ENCODE measurements around the gene CD58.

The CD58 gene

GRCh38 chr1:116557323-116557878 lies 13.4 kb downstream of the CD58 start:
- no peaks in the 10 kb centered on the region for H3K27me3 ChIP-seq (ENCODE audit: low read depth)
- DNase-seq (ENCODE audit: low spot score in 2 of 2): no peak
- H3K36me3 ChIP-seq (replicated peaks): no peaks in the 10 kb centered on the region
- H3K4me3 ChIP-seq: no peak overlapping the region
- in situ Hi-C loops (cut with MboI; ENCODE audit: low sequenced_read_pairs): no loop called here
- no peaks in the 10 kb centered on the region; the same call in 1 of the 2 replicates for H3K9me3 ChIP-seq
- H3K4me1 ChIP-seq: no peaks in the 10 kb centered on the region; the same call in 1 of the 2 replicates

GRCh38 chr1:116556289-116557006 lies 14.4 kb downstream of the CD58 start:
- Histone ChIP-seq H3K9me3 (no peaks in the 10 kb centered on the region), H3K4me3 (no peak overlapping the region), H3K36me3 (replicated peaks) (no peaks in the 10 kb centered on the region), H3K4me1 (no peaks in the 10 kb centered on the region; the same call in 1 of the 2 replicates), H3K27me3 (ENCODE audit: low read depth) (no peaks in the 10 kb centered on the region)
- in situ Hi-C loops (cut with MboI; ENCODE audit: low sequenced_read_pairs): no loop called here
- no peak for DNase-seq (ENCODE audit: low spot score in 2 of 2)

GRCh38 chr1:116554924-116555323 lies 15.9 kb downstream of the CD58 start:
- H3K27me3 ChIP-seq (ENCODE audit: low read depth): no peaks in the 10 kb centered on the region
- no peaks in the 10 kb centered on the region for H3K36me3 ChIP-seq (replicated peaks)
- no peaks in the 10 kb centered on the region; the same call in 1 of the 2 replicates for H3K4me1 ChIP-seq

GRCh38 chr1:116553386-116554115 lies 17.3 kb downstream of the CD58 start:
- Histone ChIP-seq H3K27me3 (ENCODE audit: low read depth) (no peaks in the 10 kb centered on the region), H3K9me3 (no peaks in the 10 kb centered on the region), H3K4me1 (no peaks in the 10 kb centered on the region; the same call in 1 of the 2 replicates), H3K36me3 (replicated peaks) (no peaks in the 10 kb centered on the region), H3K4me3 (no peak overlapping the region)
- in situ Hi-C loops (cut with MboI; ENCODE audit: low sequenced_read_pairs): no loop called here
- DNase-seq (ENCODE audit: low spot score in 2 of 2): no peak

More at GRCh38 chr1:116554924-116555323, 15.9 kb downstream of the CD58 start:
- in situ Hi-C loops (cut with MboI; ENCODE audit: low sequenced_read_pairs): no loop called here
- no peak for DNase-seq (ENCODE audit: low spot score in 2 of 2)
- no peaks in the 10 kb centered on the region for H3K9me3 ChIP-seq
- no peak overlapping the region for H3K4me3 ChIP-seq

- no peak overlapping the region for H3K4me3 ChIP-seq
- H3K4me1 ChIP-seq: no peaks in the 10 kb centered on the region
- H3K36me3 ChIP-seq (replicated peaks): 0 out of 2 replicates have a peak, but pooled peaks cover 2% of the 10 kb centered on the region
- in situ Hi-C loops (cut with MboI; ENCODE audit: low sequenced_read_pairs): no loop called here
- no peak for DNase-seq (ENCODE audit: low spot score in 2 of 2)
- no peaks in the 10 kb centered on the region for H3K9me3 ChIP-seq
- no peaks in the 10 kb centered on the region for H3K27me3 ChIP-seq (ENCODE audit: low read depth)
Observed at GRCh38 chr1:116546354-116546977, 24.4 kb downstream of the CD58 start.

GRCh38 chr1:116545359-116545705 lies 25.5 kb downstream of the CD58 start:
- no peaks in the 10 kb centered on the region for H3K9me3 ChIP-seq
- H3K4me3 ChIP-seq: no peak overlapping the region

GRCh38 chr1:116544588-116545358 lies 26.1 kb downstream of the CD58 start:
- Histone ChIP-seq H3K36me3 (replicated peaks) (0 out of 2 replicates have a peak, but pooled peaks cover 2% of the 10 kb centered on the region), H3K27me3 (ENCODE audit: low read depth) (no peaks in the 10 kb centered on the region), H3K4me1 (no peaks in the 10 kb centered on the region), H3K9me3 (no peaks in the 10 kb centered on the region), H3K4me3 (no peak overlapping the region)
- in situ Hi-C loops (cut with MboI; ENCODE audit: low sequenced_read_pairs): no loop called here
- DNase-seq (ENCODE audit: low spot score in 2 of 2): no peak

More at GRCh38 chr1:116545359-116545705, 25.5 kb downstream of the CD58 start:
- Histone ChIP-seq H3K36me3 (replicated peaks) (0 out of 2 replicates have a peak, but pooled peaks cover 2% of the 10 kb centered on the region), H3K27me3 (ENCODE audit: low read depth) (no peaks in the 10 kb centered on the region), H3K4me1 (no peaks in the 10 kb centered on the region)
- DNase-seq (ENCODE audit: low spot score in 2 of 2): no peak
- in situ Hi-C loops (cut with MboI; ENCODE audit: low sequenced_read_pairs): no loop called here

DNA sequence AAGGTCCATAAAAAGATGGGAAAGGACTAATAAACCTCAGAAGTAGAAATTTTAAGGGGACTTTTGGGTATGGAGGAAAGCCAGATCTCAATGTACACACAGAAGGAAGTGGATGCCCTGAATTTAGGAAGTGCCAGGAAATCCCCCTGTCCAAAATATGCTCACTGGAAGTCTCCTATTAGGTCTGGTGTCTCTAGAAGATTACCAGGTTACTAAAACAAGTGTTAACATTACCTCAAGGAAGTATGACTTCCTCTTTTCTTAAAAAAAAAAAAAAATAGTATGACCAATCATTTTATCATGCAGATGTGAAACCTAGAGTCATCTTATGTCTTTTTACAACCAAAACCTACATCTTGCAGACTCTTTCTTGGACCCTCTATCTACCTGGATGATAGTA lies 30.7 kb downstream of the CD58 start:
- Histone ChIP-seq H3K9me3 (no peaks in the 10 kb centered on the region), H3K4me3 (no peak overlapping the region), H3K4me1 (no peaks in the 10 kb centered on the region; the same call in 1 of the 2 replicates), H3K36me3 (replicated peaks) (peaks cover 9% of the 10 kb centered on the region), H3K27me3 (ENCODE audit: low read depth) (no peaks in the 10 kb centered on the region)
- in situ Hi-C loops (cut with MboI; ENCODE audit: low sequenced_read_pairs): no loop called here
- no peak for DNase-seq (ENCODE audit: low spot score in 2 of 2)

DNA sequence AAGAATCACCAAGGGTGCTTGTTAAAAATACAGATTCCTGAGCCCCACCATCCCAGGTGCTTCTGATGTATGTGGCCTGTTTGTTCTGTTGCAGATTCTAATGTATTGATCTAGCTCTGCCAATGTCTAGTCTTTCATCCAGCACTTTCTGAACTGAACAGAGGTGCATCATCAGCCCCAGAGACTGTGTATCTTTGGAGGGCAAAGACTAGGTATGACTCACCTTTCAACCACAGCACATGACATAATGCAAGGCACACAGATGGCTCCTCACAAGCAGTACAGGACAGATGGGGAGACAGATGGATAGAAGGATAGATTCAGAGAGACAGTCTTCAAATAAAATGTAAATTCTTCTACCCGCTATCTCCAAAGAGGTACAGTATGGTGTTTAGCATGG lies 32.3 kb downstream of the CD58 start:
- no peaks in the 10 kb centered on the region for H3K27me3 ChIP-seq (ENCODE audit: low read depth)
- H3K9me3 ChIP-seq: no peaks in the 10 kb centered on the region
- DNase-seq (ENCODE audit: low spot score in 2 of 2): no peak
- no peaks in the 10 kb centered on the region; the same call in 1 of the 2 replicates for H3K4me1 ChIP-seq
- H3K36me3 ChIP-seq (replicated peaks): peaks cover 12% of the 10 kb centered on the region
- no peak overlapping the region for H3K4me3 ChIP-seq
- in situ Hi-C loops (cut with MboI; ENCODE audit: low sequenced_read_pairs): no loop called here

GRCh38 chr1:116537898-116538297 lies 32.9 kb downstream of the CD58 start:
- DNase-seq (ENCODE audit: low spot score in 2 of 2): no peak
- Histone ChIP-seq H3K27me3 (ENCODE audit: low read depth) (no peaks in the 10 kb centered on the region), H3K4me3 (no peak overlapping the region), H3K9me3 (no peaks in the 10 kb centered on the region), H3K4me1 (no peaks in the 10 kb centered on the region; the same call in 1 of the 2 replicates), H3K36me3 (replicated peaks) (peaks cover 13% of the 10 kb centered on the region)
- in situ Hi-C loops (cut with MboI; ENCODE audit: low sequenced_read_pairs): no loop called here

- H3K4me3 ChIP-seq: no peak overlapping the region
- H3K36me3 ChIP-seq (replicated peaks): peaks cover 12% of the 10 kb centered on the region
- H3K4me1 ChIP-seq: no peaks in the 10 kb centered on the region; the same call in 1 of the 2 replicates
- in situ Hi-C loops (cut with MboI; ENCODE audit: low sequenced_read_pairs): no loop called here
- H3K27me3 ChIP-seq (ENCODE audit: low read depth): no peaks in the 10 kb centered on the region
- peak in 1 of 2 experiments; percentile 32 for DNase-seq (ENCODE audit: low spot score in 2 of 2)
- H3K9me3 ChIP-seq: no peaks in the 10 kb centered on the region
Observed at GRCh38 chr1:116537040-116537831, 33.6 kb downstream of the CD58 start.

GRCh38 chr1:116534014-116534739 lies 36.6 kb downstream of the CD58 start:
- Histone ChIP-seq H3K36me3 (replicated peaks) (peaks cover 12% of the 10 kb centered on the region), H3K4me1 (peaks cover 16% of the 10 kb centered on the region), H3K4me3 (no peak overlapping the region), H3K27me3 (ENCODE audit: low read depth) (no peaks in the 10 kb centered on the region), H3K9me3 (no peaks in the 10 kb centered on the region)
- DNase-seq (ENCODE audit: low spot score in 2 of 2): no peak
- in situ Hi-C loops (cut with MboI; ENCODE audit: low sequenced_read_pairs): no loop called here

Data from HAP-1 (cell line).